ENCODE results near the gene CAPN1. TPM values are rescaled to one million over a fixed set of nuclear protein-coding genes. Genes with fewer than 3 reads are reported as not detected.

Gene CAPN1
- total and polyA plus RNA-seq, 9 of the 15 experiments (the other 6 are each of a cell fraction or from before 2014, with no cell fraction given) = 3.5 to 199 (median 61.6) TPM

GRCh38 chr11:65225279-65226102, 43.8 kb downstream of the CAPN1 start (continued):
- TF ChIP-seq CTCFL (IDR thresholded peaks at IDR 0.05; ENCODE audit: borderline replicate concordance, insufficient read depth, low read depth, low read length, poor library complexity, severe bottlenecking) = peak; percentile 16
- no peak for TF ChIP-seq NFXL1 (CRISPR knock-in tag; IDR thresholded peaks at IDR 0.05)
- no peak for TF ChIP-seq FOXA3 (CRISPR knock-in tag; conservative IDR thresholded peaks at IDR 0.05 in 1 of 2, IDR thresholded peaks at IDR 0.05 in 1 of 2)
- TF ChIP-seq ZNF57 (CRISPR knock-in tag; IDR thresholded peaks at IDR 0.05) = peak; percentile 6; the same call in 1 of the 2 replicates
- peak; percentile 65 for TF ChIP-seq FOSL1 (tag; conservative IDR thresholded peaks at IDR 0.05)
- TF ChIP-seq NRF1 (conservative IDR thresholded peaks at IDR 0.05 in 1 of 2, IDR thresholded peaks at IDR 0.05 in 1 of 2) = peak; percentile 50 to 61
- TF ChIP-seq BRF1 (IDR thresholded peaks at IDR 0.05; ENCODE audit: borderline replicate concordance, extremely low read depth, insufficient read length) = no peak

All from K562 (cell line).